Lower leg skin (tissue), 4 donors: ENCODE measurements around the gene RFNG. TPM values are rescaled to one million over a fixed set of nuclear protein-coding genes. Genes with fewer than 3 reads are reported as not detected.

Source experiments
- DNase-seq, 2 donors: peaks; one replicate each; pipeline ENCODE4 v3.0.0-alpha.2; 2019; ENCODE audit warnings: low spot score in 2 of 2
- H3K4me3 ChIP-seq: fragments of 200-600 bp; sonication (generic); 2 replicates; pipeline ENCODE4 v1.5.1; 2017; ENCODE audit warnings: mild to moderate bottlenecking, low read depth; ENCODE audit not compliant: poor library complexity, severe bottlenecking
- POLR2A ChIP-seq, 2 donors: fragments of 450-650 bp; IDR thresholded peaks; one replicate each; pipeline ENCODE4 v1.6.1; 2016 to 2017; ENCODE audit warnings: antibody characterized with exemption in 2 of 2, mild to moderate bottlenecking in 1 of 2, moderate library complexity in 1 of 2
- WGBS, 2 donors: methylation state at CpG; one replicate each; pipeline ENCODE4 v1.1.5; 2018; 5-methylcytosine and 5-hydroxymethylcytosine counted together
- intact Hi-C: fragments of 100-400 bp; cut with DNase I; formaldehyde crosslinking; loops from one replicate; pipeline ENCODE4 v1.15.0; 2023; ENCODE audit warnings: low total_unique reads
- total RNA-seq, 4 donors: library from RNA; depleted of rRNA; stranded (reverse); fragments of >200 nt; gene quantifications; one replicate each; pipeline ENCODE4 v1.1.0, GENCODE V29; 2016
- TF ChIP-seq, protein P1 (sequence below), 3 donors: fragments of 450-650 bp; IDR thresholded peaks; one replicate each; pipeline ENCODE4 v1.5.1; 2016; ENCODE audit warnings: antibody characterized with exemption in 3 of 3, mild to moderate bottlenecking in 3 of 3, moderate library complexity in 2 of 3

Gene RFNG
- total RNA-seq, 4 donors from 2014 or later = 44.8 to 83.7 (median 50.9) TPM

DNA sequence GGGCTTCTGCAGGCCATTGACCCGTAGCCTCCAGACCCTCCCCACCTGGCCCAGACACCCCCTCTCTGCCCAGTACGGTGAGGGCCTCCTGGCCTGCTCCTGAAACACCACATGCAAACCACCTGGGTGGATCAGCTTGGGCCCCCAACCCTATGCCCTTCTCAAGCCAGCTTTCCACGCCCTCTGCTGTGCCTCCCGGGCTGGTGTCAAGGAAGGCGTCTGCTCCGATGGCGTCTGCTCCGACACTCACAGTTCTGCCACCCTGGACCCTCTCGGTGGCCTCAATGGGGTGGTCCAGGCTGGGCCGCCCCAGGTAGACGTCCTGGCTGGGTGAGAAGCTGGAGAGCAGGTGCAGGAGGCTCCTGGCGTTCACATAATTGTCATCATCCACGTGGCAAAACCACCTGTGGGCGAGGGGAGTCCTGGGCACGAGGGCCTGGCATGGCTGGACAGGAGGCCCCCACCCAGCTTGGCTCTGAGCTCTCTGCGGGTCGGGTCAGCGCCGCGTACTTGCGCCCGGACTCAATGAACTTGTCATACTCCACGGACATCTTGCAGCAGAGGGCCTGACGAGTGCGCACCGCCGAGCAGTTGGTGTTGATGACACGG, 1.4 kb downstream of the RFNG start:
- no peak for DNase-seq
- WGBS, 2 donors = 78 to 81% methylated on average over 28 of the region's 28 CpGs
- intact Hi-C loops = no loop called here
- no peak overlapping the region for H3K4me3 ChIP-seq
- TF ChIP-seq POLR2A (IDR thresholded peaks at IDR 0.05) = no peak

GRCh38 chr17:82049521-82049971, 2.1 kb downstream of the RFNG start:
- 90 to 91% methylated on average over 15 to 16 of the region's 16 CpGs for WGBS, 2 donors
- H3K4me3 ChIP-seq = no peak overlapping the region
- TF ChIP-seq, protein P1, sequence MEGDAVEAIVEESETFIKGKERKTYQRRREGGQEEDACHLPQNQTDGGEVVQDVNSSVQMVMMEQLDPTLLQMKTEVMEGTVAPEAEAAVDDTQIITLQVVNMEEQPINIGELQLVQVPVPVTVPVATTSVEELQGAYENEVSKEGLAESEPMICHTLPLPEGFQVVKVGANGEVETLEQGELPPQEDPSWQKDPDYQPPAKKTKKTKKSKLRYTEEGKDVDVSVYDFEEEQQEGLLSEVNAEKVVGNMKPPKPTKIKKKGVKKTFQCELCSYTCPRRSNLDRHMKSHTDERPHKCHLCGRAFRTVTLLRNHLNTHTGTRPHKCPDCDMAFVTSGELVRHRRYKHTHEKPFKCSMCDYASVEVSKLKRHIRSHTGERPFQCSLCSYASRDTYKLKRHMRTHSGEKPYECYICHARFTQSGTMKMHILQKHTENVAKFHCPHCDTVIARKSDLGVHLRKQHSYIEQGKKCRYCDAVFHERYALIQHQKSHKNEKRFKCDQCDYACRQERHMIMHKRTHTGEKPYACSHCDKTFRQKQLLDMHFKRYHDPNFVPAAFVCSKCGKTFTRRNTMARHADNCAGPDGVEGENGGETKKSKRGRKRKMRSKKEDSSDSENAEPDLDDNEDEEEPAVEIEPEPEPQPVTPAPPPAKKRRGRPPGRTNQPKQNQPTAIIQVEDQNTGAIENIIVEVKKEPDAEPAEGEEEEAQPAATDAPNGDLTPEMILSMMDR (IDR thresholded peaks at IDR 0.05) = no peak
- no peak for TF ChIP-seq POLR2A (IDR thresholded peaks at IDR 0.05)
- intact Hi-C loops = no loop called here
- no peak for DNase-seq

DNA sequence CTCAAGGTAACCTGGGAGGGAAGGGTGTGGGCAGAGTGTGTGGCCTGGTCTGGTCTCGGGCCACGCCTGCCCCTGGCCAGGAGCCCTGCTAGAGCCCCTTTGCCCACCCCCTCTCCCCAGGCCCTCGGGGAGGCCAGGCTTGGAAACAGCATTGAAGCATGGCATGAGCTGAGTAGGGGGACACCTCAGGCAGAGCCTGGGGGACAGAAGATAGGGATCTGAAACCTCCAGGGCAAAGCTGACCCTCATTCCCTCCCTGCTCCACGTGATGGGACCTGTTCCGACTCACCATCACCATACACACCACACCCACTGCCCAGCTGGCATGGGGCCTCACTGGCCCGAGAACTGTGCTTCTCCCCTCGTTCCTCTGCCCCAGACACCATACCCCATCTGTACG, 2.5 kb downstream of the RFNG start:
- intact Hi-C loops = no loop called here
- TF ChIP-seq, protein P1 (IDR thresholded peaks at IDR 0.05) = no peak
- TF ChIP-seq POLR2A (IDR thresholded peaks at IDR 0.05) = no peak
- no peak for DNase-seq
- no peak overlapping the region for H3K4me3 ChIP-seq
- WGBS, 2 donors = 83 to 84% methylated on average over 8 of the region's 8 CpGs

GRCh38 chr17:82048571-82048971, 3.0 kb downstream of the RFNG start:
- intact Hi-C loops = no loop called here

GRCh38 chr17:82047914-82048570, 3.6 kb downstream of the RFNG start:
- intact Hi-C loops = no loop called here

More at GRCh38 chr17:82048571-82048971, 3.0 kb downstream of the RFNG start:
- no peak for TF ChIP-seq POLR2A (IDR thresholded peaks at IDR 0.05)
- TF ChIP-seq, protein P1 (IDR thresholded peaks at IDR 0.05) = no peak
- no peak overlapping the region for H3K4me3 ChIP-seq
- WGBS, 2 donors = 91 to 92% methylated on average over 20 of the region's 20 CpGs
- DNase-seq = no peak

DNA sequence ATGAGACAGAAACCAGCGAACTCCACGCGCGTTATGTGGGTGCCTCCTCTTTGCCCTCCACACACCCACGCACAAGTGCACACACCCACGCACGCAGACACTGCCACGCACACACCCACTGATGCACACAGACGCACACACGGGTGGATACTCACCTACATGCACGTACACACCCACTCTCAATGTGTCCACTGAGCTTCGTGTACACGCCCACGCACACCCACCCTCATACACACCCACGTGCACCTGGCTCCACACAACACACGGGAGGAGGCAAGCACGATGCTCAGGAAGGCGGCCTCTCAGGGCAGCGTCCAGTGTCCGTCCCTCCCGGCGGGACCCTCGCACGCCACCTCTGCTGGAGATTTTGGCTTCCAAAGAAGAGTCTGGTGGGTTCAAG, 4.2 kb downstream of the RFNG start:
- DNase-seq = no peak
- H3K4me3 ChIP-seq = no peak overlapping the region
- intact Hi-C loops = no loop called here
- TF ChIP-seq POLR2A (IDR thresholded peaks at IDR 0.05) = no peak
- TF ChIP-seq, protein P1 (IDR thresholded peaks at IDR 0.05) = no peak
- WGBS, 2 donors = 81 to 93% methylated on average over 24 of the region's 24 CpGs

More at GRCh38 chr17:82047914-82048570, 3.6 kb downstream of the RFNG start:
- DNase-seq = no peak
- TF ChIP-seq POLR2A (IDR thresholded peaks at IDR 0.05) = no peak
- TF ChIP-seq, protein P1 (IDR thresholded peaks at IDR 0.05) = no peak
- 89 to 90% methylated on average over 14 to 23 of the region's 25 CpGs for WGBS, 2 donors
- H3K4me3 ChIP-seq = no peak overlapping the region
